Stimulated activated CD4-positive, alpha-beta T cell treated with anti-CD3 and anti-CD28 coated beads, TNF-alpha, amount 100 ng/mL, for 4 hours (primary cell): Measurements from ENCODE around the gene SYK.

Experiments
- DNase-seq, 3 experiments: peaks; one replicate each; pipeline ENCODE4 v3.0.0-alpha.2; 2020; ENCODE audit warnings: low read depth in 3 of 3

Gene SYK

DNA sequence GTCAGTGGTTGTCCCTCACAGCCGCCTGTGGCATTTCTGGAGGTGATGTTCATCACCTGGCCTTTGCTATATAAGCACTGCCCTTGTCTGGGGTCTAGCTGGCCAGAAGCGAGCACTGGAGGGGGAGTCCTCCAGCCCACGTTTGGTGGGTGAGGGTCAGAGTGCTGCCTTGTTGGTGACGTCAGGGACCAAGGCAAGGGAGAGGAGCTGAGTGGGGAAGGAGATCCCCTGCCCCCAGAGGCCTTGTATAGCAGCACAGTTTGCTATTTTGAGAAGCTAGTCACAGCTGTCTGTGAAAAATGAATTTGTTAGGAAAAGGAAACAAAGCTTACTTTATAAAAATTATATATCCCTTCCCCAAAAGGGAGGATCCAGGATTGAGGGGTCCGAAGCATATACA lies 49.8 kb downstream of the SYK start:
- no peak for DNase-seq

DNA sequence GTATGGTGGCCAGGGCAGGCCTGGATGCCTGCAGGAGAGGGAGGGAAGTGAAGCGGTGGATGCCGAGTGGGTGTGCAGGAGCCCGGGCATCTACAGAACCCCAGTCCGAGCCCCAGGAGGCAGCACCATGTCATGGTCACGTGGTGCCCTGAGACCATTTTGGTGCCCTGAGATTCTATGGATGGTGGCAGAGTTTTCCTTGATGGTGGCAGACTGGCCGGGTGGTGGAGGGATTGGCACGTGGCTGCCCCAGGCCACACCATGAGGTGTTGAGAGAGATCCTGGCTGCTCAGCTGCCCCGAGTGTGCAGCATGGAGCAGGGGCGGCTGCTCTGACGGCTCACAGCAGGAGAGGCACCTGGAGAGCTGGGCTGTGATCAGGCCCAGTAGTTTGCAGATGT lies 52.3 kb downstream of the SYK start:
- DNase-seq, result no peak

DNA sequence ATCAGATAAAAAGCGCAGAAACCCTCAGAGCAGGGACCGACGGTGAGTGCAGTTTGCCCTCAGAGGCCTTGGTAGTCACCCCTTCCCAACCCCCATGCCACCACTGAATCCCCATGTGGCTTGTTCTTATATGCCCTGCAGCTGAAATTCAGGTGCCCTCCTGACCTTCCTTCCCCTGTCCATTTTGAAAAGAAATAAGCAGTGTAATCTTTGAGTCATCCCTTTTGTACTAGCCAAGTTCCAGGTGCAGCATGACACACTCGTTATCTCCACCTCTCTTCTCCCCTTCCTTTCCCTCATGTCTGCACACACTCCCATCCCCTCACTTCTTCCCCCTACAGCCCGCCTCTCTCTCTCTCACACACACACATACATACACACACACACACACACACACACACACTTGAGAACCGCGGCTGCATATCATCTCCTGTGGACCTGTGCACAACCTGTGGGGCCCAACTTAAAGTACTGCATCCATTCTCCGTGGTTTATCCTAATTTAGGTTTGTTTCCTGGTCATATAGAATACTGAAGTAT lies 53.1 kb downstream of the SYK start:
- no peak for DNase-seq

DNA sequence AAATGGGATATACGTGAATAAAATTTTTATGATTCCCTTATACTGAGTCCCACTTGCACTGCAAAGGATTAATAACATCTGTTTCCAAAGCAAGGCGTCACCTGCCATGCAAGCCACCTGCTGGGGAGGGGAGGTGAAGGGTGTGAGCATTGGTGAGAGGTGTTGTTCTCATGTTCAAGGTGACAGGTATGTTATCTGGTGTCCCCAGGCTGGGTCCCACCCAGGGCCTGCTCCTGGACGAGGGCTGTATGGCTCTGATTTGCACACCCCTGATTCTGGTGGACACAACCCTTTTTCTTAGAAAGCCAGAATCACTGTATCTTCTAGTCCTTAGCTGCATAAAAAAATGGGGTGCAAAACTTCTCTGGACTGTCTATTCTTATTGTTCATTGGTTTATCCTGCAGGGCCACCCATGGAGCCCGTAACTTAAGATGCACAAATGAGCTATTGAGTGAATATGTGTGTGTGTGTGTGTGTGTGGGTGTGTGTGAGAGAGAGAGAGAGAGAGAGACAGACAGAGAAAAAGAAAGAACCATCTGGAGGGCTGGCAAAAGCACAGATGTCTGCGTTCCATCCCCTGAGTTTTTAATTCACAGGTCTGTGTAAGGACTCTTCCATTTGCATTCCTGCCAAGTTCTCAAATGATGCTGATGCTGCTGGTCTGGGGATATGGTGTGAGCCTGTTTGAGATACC lies 53.7 kb downstream of the SYK start:
- no peak for DNase-seq

DNA sequence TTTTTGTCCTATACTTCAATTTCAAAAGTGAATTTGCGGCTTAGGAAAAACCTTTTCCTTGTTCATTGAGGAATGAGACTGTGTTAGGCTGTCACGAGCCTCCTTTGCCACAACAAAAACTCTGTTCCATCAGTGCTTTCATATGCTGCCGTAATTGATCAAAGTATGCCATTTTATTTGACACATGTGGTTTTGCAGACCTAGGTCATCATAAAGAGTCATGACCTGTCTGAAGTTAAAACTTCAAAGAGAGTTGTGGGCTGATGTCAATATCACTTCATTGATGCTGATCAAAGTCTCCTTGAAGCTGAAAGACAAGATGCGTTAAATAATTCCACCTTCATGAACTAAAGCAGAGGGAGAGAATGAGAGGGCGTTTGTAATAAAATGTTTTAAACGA lies 55.5 kb downstream of the SYK start:
- no peak for DNase-seq

DNA sequence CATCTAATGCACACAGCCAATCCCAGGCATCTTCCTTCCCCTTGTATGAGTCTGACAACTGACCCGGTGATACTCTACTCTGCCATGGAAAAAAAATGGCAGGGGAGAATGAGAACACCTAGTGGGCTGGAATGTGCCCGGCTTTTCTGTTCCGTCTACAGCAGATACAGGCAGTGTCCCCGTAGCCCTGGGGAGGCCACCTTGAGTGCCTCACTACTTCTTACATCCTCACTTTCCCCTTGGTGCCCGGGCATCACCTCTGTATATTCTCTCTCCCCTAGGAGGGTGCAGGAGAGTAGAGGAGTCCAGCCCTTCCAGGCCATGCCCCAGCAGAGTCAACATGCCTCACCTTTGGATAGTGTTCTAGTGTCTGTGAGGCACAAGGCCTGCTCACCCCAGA lies 56.2 kb downstream of the SYK start:
- no peak for DNase-seq

DNA sequence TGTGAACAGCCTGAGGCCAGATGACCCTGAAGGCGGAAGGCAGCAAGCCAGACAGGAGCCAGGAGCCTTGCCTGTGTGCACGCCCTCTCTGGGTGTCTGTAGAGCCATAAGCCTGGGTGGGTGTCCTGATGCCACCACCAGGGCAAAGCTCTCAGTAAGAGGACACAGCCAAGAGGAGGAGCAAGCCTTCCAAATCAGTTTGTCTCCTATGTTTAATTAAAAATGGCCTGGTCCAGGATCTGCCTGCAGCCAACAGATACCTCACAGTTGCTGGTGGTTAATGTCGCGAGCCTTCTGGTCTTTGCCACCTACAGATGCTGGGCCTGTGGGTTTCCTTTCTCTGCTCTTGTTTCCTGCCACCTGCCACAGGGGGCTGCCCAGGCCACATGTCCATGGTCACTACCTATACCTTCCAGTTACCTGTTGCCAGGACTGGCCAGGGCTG lies 56.9 kb downstream of the SYK start:
- no peak for DNase-seq

DNA sequence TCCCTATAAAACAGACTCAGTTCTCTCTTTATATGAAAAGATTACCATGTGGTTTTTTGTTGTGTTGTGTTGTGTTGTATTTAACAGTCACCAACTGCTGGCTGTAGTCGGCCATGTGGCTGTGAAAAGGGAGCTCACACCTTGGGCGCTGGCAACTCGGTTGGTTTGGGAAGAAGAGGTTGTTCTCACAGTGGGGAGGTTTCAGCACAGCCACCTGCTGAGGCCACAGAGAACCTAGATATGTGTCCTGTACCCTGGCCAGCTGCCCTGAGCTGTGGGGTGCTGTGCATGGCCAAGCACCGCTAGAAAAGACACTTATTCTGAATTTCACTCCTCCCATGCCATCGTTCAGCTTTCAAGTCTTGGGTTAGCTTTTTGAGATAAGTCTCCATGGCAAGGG lies 58.8 kb downstream of the SYK start:
- DNase-seq, result no peak

DNA sequence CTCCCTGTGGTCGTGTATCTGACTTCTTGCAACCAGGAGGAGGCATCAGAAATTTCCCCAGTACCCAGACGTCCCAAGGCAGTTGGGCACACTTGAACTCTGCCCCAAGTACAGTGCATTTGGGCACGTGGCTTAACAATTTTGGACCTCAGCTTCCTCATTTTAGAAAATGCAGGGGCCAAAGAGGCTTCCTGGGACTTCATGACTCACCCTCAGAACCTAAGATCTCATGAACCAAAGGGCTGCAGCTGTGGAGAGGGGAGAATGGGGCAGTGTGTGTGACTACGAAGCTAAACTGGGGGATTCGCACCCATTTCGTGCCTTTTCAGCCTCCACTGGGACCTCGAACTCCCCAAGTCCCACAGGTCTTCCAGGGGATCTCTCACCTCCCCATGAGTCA lies 59.2 kb downstream of the SYK start:
- no peak for DNase-seq

DNA sequence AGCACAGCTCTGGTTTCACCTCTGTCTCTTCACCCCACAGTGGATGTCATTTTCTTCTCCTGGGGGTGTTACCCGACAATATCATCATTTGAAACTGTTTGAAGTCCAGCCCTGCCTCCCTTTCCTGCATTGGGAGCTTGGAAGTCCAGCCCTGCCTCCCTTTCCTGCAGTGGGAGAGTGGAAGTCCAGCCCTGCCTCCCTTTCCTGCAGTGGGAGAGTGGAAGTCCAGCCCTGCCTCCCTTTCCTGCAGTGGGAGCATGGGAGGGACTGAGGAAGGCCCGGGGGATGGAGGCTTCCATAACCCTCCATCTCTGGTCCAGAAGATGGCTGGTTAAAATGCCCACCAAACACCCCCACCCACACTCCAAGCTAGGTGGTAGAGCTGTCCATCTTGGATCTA lies 59.8 kb downstream of the SYK start:
- no peak for DNase-seq

DNA sequence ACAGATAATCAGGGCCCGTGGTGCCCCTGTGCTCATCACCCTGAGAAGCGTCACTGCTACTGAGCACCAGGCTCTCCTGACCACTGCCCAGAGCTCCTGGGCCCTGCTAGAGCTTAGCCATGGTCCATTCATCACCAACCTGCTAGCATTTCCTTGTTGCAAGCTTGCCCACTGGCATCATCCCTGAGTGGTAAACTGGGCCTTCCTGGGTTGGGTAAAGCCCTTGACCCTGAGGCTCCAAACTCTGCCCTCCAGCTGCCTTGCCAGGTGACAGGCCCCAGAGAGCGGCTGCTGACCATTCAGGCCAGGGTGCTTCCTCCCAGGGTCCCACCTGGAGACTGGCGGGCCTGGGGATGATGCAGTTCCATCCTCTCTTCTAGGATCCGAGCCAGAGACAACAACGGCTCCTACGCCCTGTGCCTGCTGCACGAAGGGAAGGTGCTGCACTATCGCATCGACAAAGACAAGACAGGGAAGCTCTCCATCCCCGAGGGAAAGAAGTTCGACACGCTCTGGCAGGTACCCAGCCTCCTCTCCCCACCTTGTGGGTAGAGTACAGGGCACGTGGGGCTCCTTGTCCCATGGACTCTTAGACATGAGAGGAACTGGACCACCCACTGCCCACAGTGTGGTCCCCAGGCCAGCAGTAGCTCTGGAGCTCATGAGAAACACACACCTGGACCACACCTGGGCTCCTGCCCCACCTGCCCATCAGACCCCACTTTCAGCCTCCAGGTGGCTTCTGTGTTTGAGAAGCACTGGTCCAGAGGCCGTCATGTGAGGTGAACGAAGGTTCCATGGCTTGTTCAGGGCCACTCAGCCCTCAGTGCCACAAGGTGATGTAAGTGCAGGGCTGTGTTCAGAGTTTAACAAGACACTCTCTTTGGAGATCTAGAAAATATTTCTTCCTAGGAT lies 60.5 kb downstream of the SYK start:
- no peak for DNase-seq

DNA sequence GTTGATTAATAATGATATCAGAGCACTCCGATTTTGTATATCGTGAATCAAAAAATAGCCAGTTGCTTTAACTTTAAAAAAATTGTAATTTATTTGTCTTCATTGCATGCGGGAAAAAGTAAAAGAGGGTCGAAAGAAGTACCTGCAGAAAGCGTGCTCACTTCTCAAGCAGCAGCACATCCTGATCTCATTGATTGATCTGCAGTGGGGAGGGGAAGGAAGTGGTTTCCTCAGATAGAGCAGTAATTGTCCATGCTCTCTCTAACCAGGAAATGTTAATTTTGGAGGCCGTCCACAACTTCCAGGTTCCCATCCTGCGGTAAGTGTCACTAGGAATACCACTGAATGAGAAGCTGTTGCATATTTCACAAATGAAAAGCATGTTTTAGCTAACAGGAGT lies 63.2 kb downstream of the SYK start:
- no peak for DNase-seq

DNA sequence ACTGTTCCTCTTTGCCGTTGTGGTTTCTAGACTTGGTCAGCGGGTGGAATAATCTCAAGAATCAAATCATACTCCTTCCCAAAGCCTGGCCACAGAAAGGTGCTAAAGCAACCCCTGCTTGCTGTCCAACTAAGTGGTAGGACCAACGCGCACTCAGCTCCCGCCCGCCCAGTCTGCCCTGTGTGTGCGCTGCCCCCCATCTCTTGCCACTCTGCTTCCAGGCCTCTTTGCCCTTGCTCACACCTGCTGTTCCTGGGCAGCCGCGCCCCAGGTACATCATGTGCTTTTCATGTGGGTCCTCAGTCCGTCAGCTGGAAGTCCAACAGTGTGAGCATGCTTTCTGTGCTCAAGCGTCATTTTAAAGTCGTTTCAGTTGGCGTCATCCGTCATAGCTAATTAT lies 65.5 kb downstream of the SYK start:
- DNase-seq, result no peak

DNA sequence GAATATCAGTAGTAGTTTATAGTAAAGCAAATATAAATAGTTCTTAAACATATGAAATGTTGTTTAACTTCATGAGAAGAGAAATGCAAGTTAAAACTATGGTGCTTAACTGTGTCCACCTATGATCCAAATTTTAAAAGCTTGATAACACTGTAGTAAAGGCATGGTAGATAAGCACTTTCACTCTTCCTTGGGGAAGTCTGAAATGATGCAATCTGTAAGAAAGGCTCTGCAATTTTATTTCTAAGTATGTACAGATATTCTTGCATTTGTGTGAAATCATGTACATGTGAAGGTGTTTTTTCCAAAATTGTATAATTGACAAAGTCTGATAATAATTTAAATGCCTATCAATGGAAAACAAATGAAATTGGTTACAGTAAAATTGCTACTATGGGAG lies 66.9 kb downstream of the SYK start:
- no peak for DNase-seq

DNA sequence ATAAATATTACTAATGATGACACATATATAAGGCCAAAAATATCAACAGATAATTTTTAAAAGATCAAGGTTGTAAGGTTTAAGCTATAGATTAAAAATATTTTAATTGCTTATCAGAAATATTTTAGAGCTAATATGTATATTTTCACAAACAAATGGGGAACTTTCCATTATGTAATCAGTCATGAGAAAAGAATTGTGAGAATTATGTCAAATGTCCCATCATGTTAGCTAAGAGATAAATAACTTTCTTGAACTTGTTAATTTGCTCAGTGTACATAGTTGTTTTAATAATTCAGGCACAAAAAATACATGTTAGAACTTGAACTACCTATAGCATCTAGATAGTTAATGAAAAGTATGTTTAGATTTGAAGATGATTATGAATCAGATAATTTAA lies 67.7 kb downstream of the SYK start:
- DNase-seq, result no peak

DNA sequence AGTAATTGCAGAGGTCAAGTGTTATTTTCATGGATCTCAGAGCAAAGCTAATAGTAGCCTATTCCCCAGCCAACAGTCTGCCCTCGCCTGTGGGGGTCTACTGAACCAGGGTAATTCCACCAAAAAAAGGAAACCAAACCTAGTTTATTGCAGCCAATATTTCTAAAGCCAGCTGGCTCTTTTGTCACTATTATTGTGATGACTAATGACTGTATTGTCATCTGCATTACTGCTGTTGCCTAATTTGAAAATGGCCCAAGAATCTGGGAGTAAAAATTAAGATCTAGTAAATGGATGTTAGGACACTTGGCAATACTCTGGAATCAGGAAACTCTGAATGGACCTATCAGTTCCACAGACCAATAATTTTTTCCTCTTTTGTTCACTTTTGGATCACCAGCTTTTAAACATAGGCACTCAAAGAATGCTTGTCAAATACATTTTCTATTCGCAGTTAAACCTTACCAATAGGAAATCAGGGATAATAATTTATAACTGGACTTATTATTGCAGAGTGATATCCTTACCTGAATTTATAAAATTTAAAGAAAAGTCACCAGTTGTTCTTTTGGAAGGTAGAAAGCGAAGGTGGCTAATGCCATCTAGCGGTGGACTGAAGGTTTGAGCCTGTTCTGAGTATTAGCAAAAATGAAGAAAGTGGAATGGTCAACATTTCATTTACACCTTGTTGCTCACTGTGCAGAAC lies 69.2 kb downstream of the SYK start:
- peak in 2 of 3 experiments; percentile 8 to 28 for DNase-seq

DNA sequence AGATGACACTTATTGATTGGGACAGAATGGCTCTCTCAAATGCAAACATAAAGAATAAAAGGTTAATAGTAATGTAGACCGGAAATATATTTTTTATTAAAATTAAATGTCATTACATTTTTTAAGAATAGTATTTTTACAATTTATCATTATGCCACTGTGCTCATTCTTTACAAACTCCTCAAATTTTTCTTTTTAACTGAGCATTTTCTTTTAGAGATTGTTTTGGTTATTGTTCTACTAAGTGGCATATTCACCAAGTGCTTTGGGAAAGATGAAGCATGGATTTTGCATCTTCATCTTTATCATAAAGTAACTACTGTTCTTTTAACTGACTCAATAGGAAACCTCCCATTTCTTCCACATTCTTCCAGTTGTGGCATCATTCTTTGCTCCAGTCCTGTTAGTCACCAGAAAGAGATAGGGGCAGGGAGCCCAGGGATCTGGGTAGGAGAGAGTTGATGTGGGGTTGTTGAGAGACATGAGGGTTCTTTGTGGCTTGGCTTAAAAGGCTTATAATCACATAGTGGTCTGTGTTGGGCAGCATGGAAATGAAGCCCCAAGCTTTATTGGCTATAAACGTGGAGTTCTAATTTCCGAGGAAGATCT lies 69.8 kb downstream of the SYK start:
- no peak for DNase-seq

DNA sequence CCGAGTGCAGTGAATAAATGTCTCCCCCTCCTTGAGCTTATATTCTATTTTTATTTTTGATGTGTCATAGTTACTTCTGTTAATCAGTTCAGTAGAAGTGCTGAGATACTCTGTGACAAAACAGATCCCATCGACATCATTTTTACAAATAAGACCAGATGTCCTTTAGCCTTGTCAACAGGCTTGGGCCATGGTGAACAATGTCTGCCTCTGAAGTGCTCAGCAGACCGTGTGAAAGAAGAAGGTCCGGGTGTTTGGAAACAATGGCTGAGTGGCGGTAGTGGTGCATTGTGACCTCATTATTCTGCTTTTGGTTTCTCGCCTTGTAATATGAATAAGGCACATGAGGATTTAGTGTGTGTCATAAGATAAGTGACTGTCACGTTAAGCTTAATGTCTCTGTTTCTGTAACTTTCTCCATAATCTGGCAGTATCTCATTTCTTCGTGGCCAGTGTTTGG lies 71.2 kb downstream of the SYK start:
- DNase-seq, result no peak

DNA sequence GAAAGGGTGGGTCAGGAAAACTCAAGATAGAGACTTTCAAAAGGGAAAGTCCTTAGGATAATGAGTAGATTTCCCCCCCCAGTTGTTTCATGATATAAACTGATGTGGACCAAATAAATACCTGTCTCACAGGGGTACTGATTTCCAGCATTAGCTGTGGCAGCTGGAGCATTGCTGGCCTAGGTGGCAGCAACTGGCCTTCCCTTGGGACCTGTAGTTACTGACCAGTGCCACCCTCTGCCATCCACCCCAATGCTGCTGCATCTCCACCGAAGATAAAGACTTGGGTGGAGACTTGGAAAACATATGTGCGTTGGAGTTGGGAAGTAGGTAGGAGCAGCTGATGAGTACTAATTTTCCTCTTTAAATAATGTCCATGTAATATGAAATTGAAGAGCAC lies 71.8 kb downstream of the SYK start:
- DNase-seq, result no peak

DNA sequence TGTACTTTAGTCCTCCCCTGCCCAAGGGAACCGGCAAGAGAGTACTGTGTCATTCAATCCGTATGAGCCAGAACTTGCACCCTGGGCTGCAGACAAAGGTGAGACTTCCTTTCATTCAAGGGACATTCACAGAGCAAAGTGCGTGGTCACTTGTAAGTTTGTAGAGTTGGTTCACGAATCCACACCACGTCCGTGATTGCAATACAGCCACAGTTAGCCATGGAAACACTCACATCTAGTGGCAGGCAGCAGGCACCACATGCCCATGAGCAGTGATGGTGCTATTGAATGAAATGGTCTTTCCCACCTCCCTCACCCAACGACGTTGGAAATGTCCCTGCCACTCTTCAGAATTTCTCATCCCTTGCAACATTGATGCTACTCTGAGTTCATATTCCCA lies 72.6 kb downstream of the SYK start:
- no peak for DNase-seq

DNA sequence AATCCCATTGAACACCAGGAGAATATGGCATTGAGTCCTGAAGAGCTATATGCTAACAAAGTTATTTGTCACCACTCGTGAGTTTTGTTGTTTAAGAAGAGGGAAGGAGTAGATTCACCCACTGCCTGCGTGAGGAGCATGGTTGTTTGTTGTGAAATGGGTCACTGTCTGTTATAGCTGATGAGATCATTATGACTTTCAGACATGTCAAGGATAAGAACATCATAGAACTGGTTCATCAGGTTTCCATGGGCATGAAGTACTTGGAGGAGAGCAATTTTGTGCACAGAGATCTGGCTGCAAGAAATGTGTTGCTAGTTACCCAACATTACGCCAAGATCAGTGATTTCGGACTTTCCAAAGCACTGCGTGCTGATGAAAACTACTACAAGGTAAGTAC lies 76.9 kb downstream of the SYK start:
- no peak for DNase-seq

DNA sequence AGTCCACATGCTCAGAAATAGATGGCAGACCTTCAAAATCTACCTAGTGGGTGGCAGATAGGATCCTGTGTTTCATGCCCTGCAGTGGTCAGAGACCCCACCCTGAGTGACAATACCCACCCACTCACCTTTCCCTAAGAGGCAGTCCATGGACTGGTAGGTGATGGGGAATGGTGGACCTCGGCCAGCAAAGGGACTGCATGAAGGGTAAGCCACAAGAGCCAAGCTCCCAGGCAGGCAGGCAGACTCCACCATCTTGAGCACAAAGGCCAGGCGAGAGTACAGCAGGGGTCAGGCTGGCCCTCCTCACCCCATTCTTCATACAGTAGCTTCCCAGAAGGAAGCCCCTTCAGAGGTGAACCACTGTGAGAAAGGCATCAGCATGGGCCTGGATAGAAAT lies 78.4 kb downstream of the SYK start:
- DNase-seq, result no peak
